Activated naive CD8-positive, alpha-beta T cell treated with anti-CD3 and anti-CD28 coated beads, Interleukin-2, amount 50 U/mL, for 24 hours (primary cell): ENCODE data around the gene CFDP1.

Experiments
- ATAC-seq: fragments of 150-1000 bp; cut with Tn5 transposase; one replicate; pipeline ENCODE4 v1.10.0; 2021
- DNase-seq: peaks from one replicate; pipeline ENCODE4 v3.0.0; 2021
- H3K27ac Mint-ChIP-seq: one replicate; pipeline ENCODE4 v1.8.0; 2021; ENCODE audit warnings: mild to moderate bottlenecking, mixed read lengths
- H3K27me3 Mint-ChIP-seq: one replicate; pipeline ENCODE4 v1.8.0; 2021; ENCODE audit warnings: mixed read lengths
- H3K36me3 Mint-ChIP-seq: one replicate; pipeline ENCODE4 v1.8.0; 2021; ENCODE audit warnings: low read depth, mixed read lengths
- H3K4me1 Mint-ChIP-seq: one replicate; pipeline ENCODE4 v1.8.0; 2021; ENCODE audit warnings: mixed read lengths
- H3K4me3 Mint-ChIP-seq: one replicate; pipeline ENCODE4 v1.8.0; 2021; ENCODE audit warnings: mild to moderate bottlenecking, moderate library complexity, mixed read lengths
- H3K9me3 Mint-ChIP-seq: one replicate; pipeline ENCODE4 v1.8.0; 2021; ENCODE audit warnings: mixed read lengths

Gene CFDP1

GRCh38 chr16:75379911-75380847, 53.1 kb downstream of the CFDP1 start:
- peaks cover 25% of the 10 kb centered on the region for H3K27me3 Mint-ChIP-seq
- peak overlapping the region; percentile 30 for H3K4me3 Mint-ChIP-seq
- no peaks in the 10 kb centered on the region for H3K9me3 Mint-ChIP-seq
- H3K4me1 Mint-ChIP-seq: peaks cover 55% of the 10 kb centered on the region
- peaks cover 62% of the 10 kb centered on the region for H3K36me3 Mint-ChIP-seq
- H3K27ac Mint-ChIP-seq: peak overlapping the region; percentile 81
- ATAC-seq: peak; percentile 67
- DNase-seq: peak; percentile 37

GRCh38 chr16:75379339-75379738, 54.0 kb downstream of the CFDP1 start:
- Mint-ChIP-seq H3K27ac (peak overlapping the region; percentile 30), H3K27me3 (peaks cover 25% of the 10 kb centered on the region), H3K9me3 (no peaks in the 10 kb centered on the region), H3K4me3 (peak overlapping the region; percentile 30), H3K4me1 (peaks cover 55% of the 10 kb centered on the region), H3K36me3 (peaks cover 65% of the 10 kb centered on the region)
- no peak for DNase-seq
- ATAC-seq: peak; percentile 76

GRCh38 chr16:75378616-75379015, 54.7 kb downstream of the CFDP1 start:
- H3K9me3 Mint-ChIP-seq: no peaks in the 10 kb centered on the region
- ATAC-seq (no peak), DNase-seq (no peak)
- peaks cover 68% of the 10 kb centered on the region for H3K36me3 Mint-ChIP-seq
- no peak overlapping the region for H3K4me3 Mint-ChIP-seq
- H3K27me3 Mint-ChIP-seq: peaks cover 25% of the 10 kb centered on the region
- peaks cover 55% of the 10 kb centered on the region for H3K4me1 Mint-ChIP-seq
- peak overlapping the region; percentile 30 for H3K27ac Mint-ChIP-seq

- Mint-ChIP-seq H3K27ac (no peak overlapping the region), H3K9me3 (no peaks in the 10 kb centered on the region), H3K4me3 (no peak overlapping the region), H3K27me3 (peaks cover 23% of the 10 kb centered on the region), H3K4me1 (peaks cover 55% of the 10 kb centered on the region), H3K36me3 (peaks cover 66% of the 10 kb centered on the region)
- no peak for DNase-seq
- no peak for ATAC-seq
These were observed 55.4 kb downstream of the CFDP1 start for GRCh38 chr16:75377729-75378386.

GRCh38 chr16:75376475-75377161, 56.7 kb downstream of the CFDP1 start:
- ATAC-seq: no peak
- Mint-ChIP-seq H3K36me3 (peaks cover 64% of the 10 kb centered on the region), H3K27ac (no peak overlapping the region), H3K9me3 (no peaks in the 10 kb centered on the region), H3K27me3 (peaks cover 17% of the 10 kb centered on the region), H3K4me3 (no peak overlapping the region), H3K4me1 (peaks cover 44% of the 10 kb centered on the region)
- no peak for DNase-seq

- Mint-ChIP-seq H3K4me1 (peaks cover 23% of the 10 kb centered on the region), H3K27me3 (peaks cover 13% of the 10 kb centered on the region), H3K9me3 (no peaks in the 10 kb centered on the region), H3K36me3 (peaks cover 55% of the 10 kb centered on the region), H3K4me3 (no peak overlapping the region), H3K27ac (no peak overlapping the region)
- ATAC-seq: no peak
- no peak for DNase-seq
These were observed 58.9 kb downstream of the CFDP1 start for GRCh38 chr16:75374388-75374787.

GRCh38 chr16:75372236-75372856, 61.0 kb downstream of the CFDP1 start:
- peaks cover 3% of the 10 kb centered on the region for H3K4me1 Mint-ChIP-seq
- no peak overlapping the region for H3K4me3 Mint-ChIP-seq
- H3K9me3 Mint-ChIP-seq: no peaks in the 10 kb centered on the region
- H3K27me3 Mint-ChIP-seq: peaks cover 3% of the 10 kb centered on the region
- ATAC-seq (no peak), DNase-seq (no peak)
- peaks cover 37% of the 10 kb centered on the region for H3K36me3 Mint-ChIP-seq
- H3K27ac Mint-ChIP-seq: no peak overlapping the region

GRCh38 chr16:75371171-75371570, 62.1 kb downstream of the CFDP1 start:
- Mint-ChIP-seq H3K36me3 (peaks cover 33% of the 10 kb centered on the region), H3K4me1 (no peaks in the 10 kb centered on the region), H3K27ac (no peak overlapping the region), H3K9me3 (no peaks in the 10 kb centered on the region), H3K4me3 (no peak overlapping the region), H3K27me3 (no peaks in the 10 kb centered on the region)
- DNase-seq (no peak), ATAC-seq (no peak)

GRCh38 chr16:75364286-75364791, 69.0 kb downstream of the CFDP1 start:
- Mint-ChIP-seq H3K4me1 (no peaks in the 10 kb centered on the region), H3K4me3 (no peak overlapping the region), H3K27ac (no peak overlapping the region), H3K36me3 (peaks cover 18% of the 10 kb centered on the region), H3K9me3 (no peaks in the 10 kb centered on the region), H3K27me3 (peaks cover 1% of the 10 kb centered on the region)
- no peak for ATAC-seq
- DNase-seq: no peak

GRCh38 chr16:75362846-75363245, 70.5 kb downstream of the CFDP1 start:
- no peak overlapping the region for H3K4me3 Mint-ChIP-seq
- no peaks in the 10 kb centered on the region for H3K4me1 Mint-ChIP-seq
- H3K27me3 Mint-ChIP-seq: peaks cover 1% of the 10 kb centered on the region
- H3K9me3 Mint-ChIP-seq: no peaks in the 10 kb centered on the region
- no peak for ATAC-seq
- DNase-seq: no peak
- H3K27ac Mint-ChIP-seq: no peak overlapping the region
- H3K36me3 Mint-ChIP-seq: peaks cover 18% of the 10 kb centered on the region

GRCh38 chr16:75361936-75362335, 71.4 kb downstream of the CFDP1 start:
- Mint-ChIP-seq H3K9me3 (no peaks in the 10 kb centered on the region), H3K4me1 (no peaks in the 10 kb centered on the region), H3K36me3 (peaks cover 19% of the 10 kb centered on the region), H3K4me3 (no peak overlapping the region), H3K27ac (no peak overlapping the region), H3K27me3 (peaks cover 1% of the 10 kb centered on the region)
- DNase-seq (no peak), ATAC-seq (no peak)

GRCh38 chr16:75354170-75354569, 79.1 kb downstream of the CFDP1 start:
- DNase-seq (no peak), ATAC-seq (no peak)
- peaks cover 9% of the 10 kb centered on the region for H3K36me3 Mint-ChIP-seq
- H3K27me3 Mint-ChIP-seq: no peaks in the 10 kb centered on the region
- H3K27ac Mint-ChIP-seq: no peak overlapping the region
- no peaks in the 10 kb centered on the region for H3K4me1 Mint-ChIP-seq
- H3K9me3 Mint-ChIP-seq: no peaks in the 10 kb centered on the region
- no peak overlapping the region for H3K4me3 Mint-ChIP-seq

- no peaks in the 10 kb centered on the region for H3K4me1 Mint-ChIP-seq
- H3K36me3 Mint-ChIP-seq: peaks cover 11% of the 10 kb centered on the region
- no peaks in the 10 kb centered on the region for H3K9me3 Mint-ChIP-seq
- no peaks in the 10 kb centered on the region for H3K27me3 Mint-ChIP-seq
- DNase-seq (no peak), ATAC-seq (no peak)
- H3K4me3 Mint-ChIP-seq: no peak overlapping the region
- H3K27ac Mint-ChIP-seq: no peak overlapping the region
These were observed 82.1 kb downstream of the CFDP1 start for GRCh38 chr16:75351183-75351582.

GRCh38 chr16:75345711-75346110, 87.6 kb downstream of the CFDP1 start:
- no peak overlapping the region for H3K27ac Mint-ChIP-seq
- peaks cover 22% of the 10 kb centered on the region for H3K36me3 Mint-ChIP-seq
- no peak for DNase-seq
- peaks cover 2% of the 10 kb centered on the region for H3K4me1 Mint-ChIP-seq
- no peak overlapping the region for H3K4me3 Mint-ChIP-seq
- ATAC-seq: no peak
- peaks cover 2% of the 10 kb centered on the region for H3K27me3 Mint-ChIP-seq
- H3K9me3 Mint-ChIP-seq: no peaks in the 10 kb centered on the region
